Upper lobe of right lung (tissue), 1 donor: ENCODE measurements around the gene ZBTB48. TPM values are rescaled to one million over a fixed set of nuclear protein-coding genes. Genes with fewer than 3 reads are reported as not detected.

Source experiments
- ATAC-seq: fragments of 200-7000 bp; cut with Tn5 transposase; one replicate; pipeline ENCODE4 v1.9.1; 2020; ENCODE audit warnings: mild to moderate bottlenecking, moderate library complexity
- DNase-seq: peaks from one replicate; pipeline ENCODE4 v3.0.0-alpha.2; 2020
- H3K27ac ChIP-seq: fragments of 200-600 bp; one replicate; pipeline ENCODE4 v1.8.0; 2022
- H3K27me3 ChIP-seq: fragments of 200-600 bp; one replicate; pipeline ENCODE4 v1.8.0; 2022; ENCODE audit warnings: mild to moderate bottlenecking
- H3K36me3 ChIP-seq: fragments of 200-600 bp; one replicate; pipeline ENCODE4 v1.8.0; 2022
- H3K4me1 ChIP-seq: fragments of 200-600 bp; one replicate; pipeline ENCODE4 v1.8.0; 2022
- H3K4me3 ChIP-seq: fragments of 200-600 bp; one replicate; pipeline ENCODE4 v1.8.0; 2022; ENCODE audit warnings: mild to moderate bottlenecking
- H3K9me3 ChIP-seq: fragments of 200-600 bp; one replicate; pipeline ENCODE4 v1.8.0; 2022
- intact Hi-C: fragments of 100-400 bp; cut with DNase I; formaldehyde crosslinking; loops from one replicate; pipeline ENCODE4 v1.11.0; 2022
- total RNA-seq: library from RNA; stranded (reverse); fragmentation: NEBNext Ultra II Directional; extraction: Animal tissue kit (Norgen Biotek cat#: 25700); gene quantifications from one replicate; pipeline ENCODE4 v1.2.1, GENCODE V29; 2021
- TF ChIP-seq, protein P1 (sequence below): fragments of 200-600 bp; IDR thresholded peaks from one replicate; pipeline ENCODE4 v1.8.0; 2022; ENCODE audit warnings: antibody characterized with exemption
- donor health status: DM: no; HTN: yes; CAD: no; lungs with severe emphysema.

The ZBTB48 gene
- total RNA-seq, 1 donor from 2014 or later = 31.5 TPM

DNA sequence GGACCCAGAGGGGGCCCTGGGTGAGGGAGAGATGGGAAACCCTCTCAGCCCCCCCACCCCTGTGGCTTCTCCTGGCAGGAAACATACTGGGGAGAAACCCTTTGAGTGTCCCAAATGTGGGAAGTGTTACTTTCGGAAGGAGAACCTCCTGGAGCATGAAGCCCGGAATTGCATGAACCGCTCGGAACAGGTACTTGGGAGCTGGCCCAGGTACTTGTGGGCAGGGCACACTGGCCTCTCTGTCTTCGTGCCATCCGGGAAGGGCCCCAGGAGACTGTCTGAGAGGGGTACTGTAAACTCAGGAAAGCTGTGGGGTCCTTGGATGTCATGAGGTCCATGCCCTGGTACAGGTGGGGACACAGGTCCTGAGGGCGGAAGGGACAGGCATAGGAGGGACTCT is 6.0 kb downstream of the ZBTB48 start:
- DNase-seq = no peak
- no peak for ATAC-seq
- Histone ChIP-seq H3K36me3 (peaks cover 36% of the 10 kb centered on the region), H3K4me1 (peaks cover 32% of the 10 kb centered on the region), H3K27ac (no peak overlapping the region), H3K9me3 (no peaks in the 10 kb centered on the region), H3K27me3 (no peaks in the 10 kb centered on the region), H3K4me3 (no peak overlapping the region)
- TF ChIP-seq, protein P1, sequence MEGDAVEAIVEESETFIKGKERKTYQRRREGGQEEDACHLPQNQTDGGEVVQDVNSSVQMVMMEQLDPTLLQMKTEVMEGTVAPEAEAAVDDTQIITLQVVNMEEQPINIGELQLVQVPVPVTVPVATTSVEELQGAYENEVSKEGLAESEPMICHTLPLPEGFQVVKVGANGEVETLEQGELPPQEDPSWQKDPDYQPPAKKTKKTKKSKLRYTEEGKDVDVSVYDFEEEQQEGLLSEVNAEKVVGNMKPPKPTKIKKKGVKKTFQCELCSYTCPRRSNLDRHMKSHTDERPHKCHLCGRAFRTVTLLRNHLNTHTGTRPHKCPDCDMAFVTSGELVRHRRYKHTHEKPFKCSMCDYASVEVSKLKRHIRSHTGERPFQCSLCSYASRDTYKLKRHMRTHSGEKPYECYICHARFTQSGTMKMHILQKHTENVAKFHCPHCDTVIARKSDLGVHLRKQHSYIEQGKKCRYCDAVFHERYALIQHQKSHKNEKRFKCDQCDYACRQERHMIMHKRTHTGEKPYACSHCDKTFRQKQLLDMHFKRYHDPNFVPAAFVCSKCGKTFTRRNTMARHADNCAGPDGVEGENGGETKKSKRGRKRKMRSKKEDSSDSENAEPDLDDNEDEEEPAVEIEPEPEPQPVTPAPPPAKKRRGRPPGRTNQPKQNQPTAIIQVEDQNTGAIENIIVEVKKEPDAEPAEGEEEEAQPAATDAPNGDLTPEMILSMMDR = no peak
- intact Hi-C loops = no loop called here

DNA sequence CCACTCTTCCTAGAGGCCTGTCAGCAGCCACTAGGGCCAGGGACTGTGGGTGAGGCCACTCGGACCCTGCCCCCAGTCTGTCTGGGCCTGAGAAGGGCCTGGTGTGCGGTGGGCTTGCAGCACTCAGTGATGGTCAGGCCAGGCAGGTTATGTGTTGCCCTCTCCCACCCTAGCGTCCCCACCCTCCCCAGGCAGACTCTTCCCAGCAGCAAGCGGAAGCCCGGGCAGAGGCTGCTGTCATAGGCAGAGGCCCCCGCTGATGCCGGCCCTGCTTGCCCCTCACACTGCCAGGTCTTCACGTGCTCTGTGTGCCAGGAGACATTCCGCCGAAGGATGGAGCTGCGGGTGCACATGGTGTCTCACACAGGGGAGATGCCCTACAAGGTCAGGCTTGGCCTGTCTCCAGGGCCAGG is 6.6 kb downstream of the ZBTB48 start:
- DNase-seq (no peak), ATAC-seq (no peak)
- Histone ChIP-seq H3K4me1 (peaks cover 26% of the 10 kb centered on the region), H3K36me3 (peaks cover 36% of the 10 kb centered on the region), H3K27me3 (no peaks in the 10 kb centered on the region), H3K9me3 (no peaks in the 10 kb centered on the region), H3K27ac (no peak overlapping the region), H3K4me3 (no peak overlapping the region)
- TF ChIP-seq, protein P1 = no peak
- intact Hi-C loops = no loop called here

GRCh38 chr1:6587261-6588005 is 7.6 kb downstream of the ZBTB48 start:
- no peak overlapping the region for H3K4me3 ChIP-seq
- H3K36me3 ChIP-seq = peaks cover 41% of the 10 kb centered on the region
- TF ChIP-seq, protein P1 = no peak
- no peaks in the 10 kb centered on the region for H3K27me3 ChIP-seq
- ATAC-seq (peak; percentile 50), DNase-seq (peak; percentile 72)
- H3K9me3 ChIP-seq = no peaks in the 10 kb centered on the region
- H3K27ac ChIP-seq = peak overlapping the region; percentile 17
- H3K4me1 ChIP-seq = peaks cover 16% of the 10 kb centered on the region
- intact Hi-C loops = no loop called here

DNA sequence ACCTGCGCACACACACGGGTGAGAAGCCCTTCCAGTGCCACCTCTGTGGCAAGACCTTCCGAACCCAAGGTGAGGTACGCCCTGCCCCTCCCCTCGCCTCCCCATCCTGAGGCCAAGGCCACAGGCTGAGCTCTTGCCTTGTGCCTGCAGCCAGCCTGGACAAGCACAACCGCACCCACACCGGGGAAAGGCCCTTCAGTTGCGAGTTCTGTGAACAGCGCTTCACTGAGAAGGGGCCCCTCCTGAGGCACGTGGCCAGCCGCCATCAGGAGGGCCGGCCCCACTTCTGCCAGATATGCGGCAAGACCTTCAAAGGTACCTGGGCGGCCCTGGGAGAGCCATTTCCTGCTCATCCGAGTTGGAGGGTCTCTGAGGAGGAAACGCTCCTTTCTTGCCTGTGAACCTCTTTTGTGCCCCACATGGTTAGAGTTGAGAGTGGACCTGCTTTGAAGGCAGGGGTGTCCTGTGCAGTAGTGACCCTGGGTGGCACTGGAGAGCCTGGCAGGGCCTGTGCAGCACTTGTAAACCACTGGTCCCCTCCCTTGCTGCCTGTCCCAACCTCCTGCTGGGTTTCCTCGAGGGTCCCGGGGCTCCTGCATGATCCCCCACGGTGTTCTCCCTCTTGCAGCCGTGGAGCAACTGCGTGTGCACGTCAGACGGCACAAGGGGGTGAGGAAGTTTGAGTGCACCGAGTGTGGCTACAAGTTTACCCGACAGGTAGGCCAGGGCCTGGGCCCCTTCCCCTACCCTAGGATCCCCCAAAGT is 8.5 kb downstream of the ZBTB48 start:
- Histone ChIP-seq H3K27ac (peak overlapping the region; percentile 17), H3K9me3 (no peaks in the 10 kb centered on the region), H3K27me3 (no peaks in the 10 kb centered on the region), H3K36me3 (peaks cover 50% of the 10 kb centered on the region), H3K4me1 (peaks cover 12% of the 10 kb centered on the region), H3K4me3 (no peak overlapping the region)
- intact Hi-C loops = no loop called here
- peak; percentile 69 for ATAC-seq
- DNase-seq = peak; percentile 86
- TF ChIP-seq, protein P1 = no peak

DNA sequence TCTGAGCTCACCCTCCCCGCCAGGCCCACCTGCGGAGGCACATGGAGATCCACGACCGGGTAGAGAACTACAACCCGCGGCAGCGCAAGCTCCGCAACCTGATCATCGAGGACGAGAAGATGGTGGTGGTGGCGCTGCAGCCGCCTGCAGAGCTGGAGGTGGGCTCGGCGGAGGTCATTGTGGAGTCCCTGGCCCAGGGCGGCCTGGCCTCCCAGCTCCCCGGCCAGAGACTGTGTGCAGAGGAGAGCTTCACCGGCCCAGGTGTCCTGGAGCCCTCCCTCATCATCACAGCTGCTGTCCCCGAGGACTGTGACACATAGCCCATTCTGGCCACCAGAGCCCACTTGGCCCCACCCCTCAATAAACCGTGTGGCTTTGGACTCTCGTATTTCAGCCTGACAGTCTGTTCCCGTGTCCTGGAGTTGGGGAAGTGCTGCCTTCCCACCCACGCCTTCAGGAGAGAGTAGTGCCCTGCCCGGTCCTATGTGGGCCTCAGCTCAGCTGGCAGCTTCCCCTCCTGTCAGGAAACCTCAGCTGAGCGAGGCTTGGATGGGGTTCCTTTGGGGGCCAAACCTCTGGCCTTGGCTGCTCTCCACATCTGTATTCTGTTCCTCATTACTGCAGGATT is 9.2 kb downstream of the ZBTB48 start:
- H3K27ac ChIP-seq = no peak overlapping the region
- no peaks in the 10 kb centered on the region for H3K9me3 ChIP-seq
- H3K4me3 ChIP-seq = no peak overlapping the region
- no peaks in the 10 kb centered on the region for H3K27me3 ChIP-seq
- TF ChIP-seq, protein P1 = no peak
- peak; percentile 74 for DNase-seq
- peaks cover 12% of the 10 kb centered on the region for H3K4me1 ChIP-seq
- peak; percentile 64 for ATAC-seq
- peaks cover 57% of the 10 kb centered on the region for H3K36me3 ChIP-seq
- intact Hi-C loops = no loop called here
